ENCODE measurements around the gene TMEM14B. TPM values are rescaled to one million over a fixed set of nuclear protein-coding genes. Genes with fewer than 3 reads are reported as not detected.
A peak's percentile ranks its signal among the peaks of the same experiment; 100 is the strongest.

The TMEM14B gene
- total and polyA plus RNA-seq, 9 of the 15 experiments (the other 6 are each of a cell fraction or from before 2014, with no cell fraction given): 174 to 862 (median 263) TPM

- TF ChIP-seq ZNF512 (tag; IDR thresholded peaks at IDR 0.05): no peak
- peak; percentile 77; the same call in 1 of the 2 replicates for TF ChIP-seq ZBTB33 (CRISPR knock-in tag; IDR thresholded peaks at IDR 0.05)
- no peak for TF ChIP-seq RBM14 (IDR thresholded peaks at IDR 0.05; ENCODE audit: borderline replicate concordance, insufficient read depth, low read depth, low read length)
- peak; percentile 79 for TF ChIP-seq PHB2 (IDR thresholded peaks at IDR 0.05; ENCODE audit: low read depth)
- peak in 1 of 2 experiments; percentile 56; a peak in 2 of 3 replicates for TF ChIP-seq CBX3 (IDR thresholded peaks at IDR 0.05; ENCODE audit: borderline replicate concordance in 1 of 2, low read length in 2 of 2)
- TF ChIP-seq ADNP (tag; IDR thresholded peaks at IDR 0.05): peak; percentile 56; the same call in 1 of the 2 replicates
- peak; percentile 93; the same call in 1 of the 2 replicates for TF ChIP-seq CTBP1 (IDR thresholded peaks at IDR 0.05; ENCODE audit: borderline replicate concordance)
- no peak for TF ChIP-seq U2AF1 (optimal IDR thresholded peaks at IDR 0.05; ENCODE audit: low read depth, low read length)
- TF ChIP-seq CEBPZ (IDR thresholded peaks at IDR 0.05; ENCODE audit: borderline replicate concordance, low read depth, low read length): no peak
- no peak for TF ChIP-seq TEAD2 (tag; IDR thresholded peaks at IDR 0.05)
- peak; percentile 20 for TF ChIP-seq ZBTB2 (IDR thresholded peaks at IDR 0.05)
- TF ChIP-seq ZNF561 (CRISPR knock-in tag; conservative IDR thresholded peaks at IDR 0.05): no peak
- TF ChIP-seq TOE1 (IDR thresholded peaks at IDR 0.05; ENCODE audit: borderline replicate concordance): peak; percentile 66; the same call in 1 of the 2 replicates
- no peak for TF ChIP-seq TOE1 (CRISPR knock-in tag; IDR thresholded peaks at IDR 0.05; ENCODE audit: borderline replicate concordance, low read depth)
- TF ChIP-seq GABPB1 (CRISPR knock-in tag; IDR thresholded peaks at IDR 0.05): no peak; the same call in 1 of the 2 replicates
- peak; percentile 96 for TF ChIP-seq TAL1 (IDR thresholded peaks at IDR 0.05)
- TF ChIP-seq EP300 (IDR thresholded peaks at IDR 0.05; ENCODE audit: low read length): peak; percentile 97
- TF ChIP-seq CXXC5 (CRISPR knock-in tag; IDR thresholded peaks at IDR 0.05): peak; percentile 95
- no peak for TF ChIP-seq SMARCA5 (IDR thresholded peaks at IDR 0.05)
- TF ChIP-seq HDAC1 (IDR thresholded peaks at IDR 0.05): peak; percentile 76 to 98; a peak in 3 of 4 replicates
These were observed 23.8 kb downstream of the TMEM14B start (continued) for GRCh38 chr6:10771371-10771894.
